RCC 7860 (cell line): Measurements from ENCODE around the gene BCAP31.
"Not testable (repeated sequence)": the region's sequence is repeated elsewhere in the genome, so short reads cannot be mapped to it uniquely, and the experiment has no call there.

Experiments used
- DNase-seq: peaks from one replicate; pipeline ENCODE4 v3.0.0-alpha.2; 2015; ENCODE audit warnings: low spot score
- FAIRE-seq: peaks from 2 replicates; lab custom pipeline; 2012; peaks lifted over from hg19 to GRCh38; lab: Jason Lieb, UNC

The BCAP31 gene

GRCh38 chrX:153736071-153736820 is 12.1 kb upstream of the BCAP31 start:
- DNase-seq, result no peak
- FAIRE-seq, result no peak

- no peak for DNase-seq
- no peak for FAIRE-seq
Measured at GRCh38 chrX:153735274-153735673, 11.1 kb upstream of the BCAP31 start.

GRCh38 chrX:153734871-153735270 is 10.7 kb upstream of the BCAP31 start:
- no peak for DNase-seq
- no peak for FAIRE-seq

DNA sequence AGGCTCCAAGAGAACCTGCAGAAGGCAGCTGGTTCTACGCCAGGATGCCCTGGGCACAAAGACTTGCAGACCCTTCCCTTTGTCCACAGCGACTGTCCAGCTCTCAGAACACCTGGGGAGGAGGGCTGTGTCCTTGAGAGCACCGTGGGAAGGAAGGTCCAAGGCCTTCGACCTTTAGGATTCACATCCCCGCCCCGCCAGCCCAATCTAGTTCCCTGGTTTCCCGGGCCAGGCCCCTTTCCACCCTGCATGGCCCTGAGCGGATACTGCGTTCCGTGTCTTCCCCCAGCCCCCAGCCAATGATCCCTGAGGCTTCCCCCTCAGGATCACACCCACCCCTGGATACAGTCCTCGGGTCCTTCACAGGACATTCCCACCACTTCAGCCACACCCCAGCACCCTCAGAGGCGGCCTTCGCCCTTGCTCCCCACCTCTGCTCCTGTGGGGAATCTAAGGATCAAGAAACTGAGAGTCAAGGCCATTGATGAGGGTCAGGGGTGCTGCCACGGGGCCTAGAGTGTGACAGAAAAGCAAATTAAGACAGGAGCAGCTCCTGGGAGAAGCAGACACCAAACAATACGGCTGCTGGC is 9.6 kb upstream of the BCAP31 start:
- FAIRE-seq (no peak), DNase-seq (no peak)

GRCh38 chrX:153732401-153732800 is 8.2 kb upstream of the BCAP31 start:
- FAIRE-seq (no peak), DNase-seq (peak; percentile 4)

DNA sequence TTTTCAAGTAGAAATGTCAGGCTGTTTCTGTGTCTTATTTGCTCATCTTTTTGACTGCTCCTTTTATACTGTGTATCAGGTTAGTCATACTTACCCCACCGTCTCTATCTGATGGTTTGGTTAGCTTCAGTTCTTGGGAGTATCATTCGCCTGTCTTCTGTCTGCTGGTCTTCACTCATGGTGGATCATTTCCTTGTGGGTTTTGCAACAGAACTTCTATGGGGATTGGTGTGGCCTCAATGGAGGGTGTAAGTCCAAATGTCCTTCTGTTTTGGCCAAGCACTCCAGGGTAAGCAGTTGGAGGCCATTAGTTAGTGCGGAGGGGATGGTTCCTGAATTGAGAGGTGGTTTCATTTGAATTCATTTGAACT is 7.6 kb upstream of the BCAP31 start:
- DNase-seq, result no peak
- FAIRE-seq, result no peak

DNA sequence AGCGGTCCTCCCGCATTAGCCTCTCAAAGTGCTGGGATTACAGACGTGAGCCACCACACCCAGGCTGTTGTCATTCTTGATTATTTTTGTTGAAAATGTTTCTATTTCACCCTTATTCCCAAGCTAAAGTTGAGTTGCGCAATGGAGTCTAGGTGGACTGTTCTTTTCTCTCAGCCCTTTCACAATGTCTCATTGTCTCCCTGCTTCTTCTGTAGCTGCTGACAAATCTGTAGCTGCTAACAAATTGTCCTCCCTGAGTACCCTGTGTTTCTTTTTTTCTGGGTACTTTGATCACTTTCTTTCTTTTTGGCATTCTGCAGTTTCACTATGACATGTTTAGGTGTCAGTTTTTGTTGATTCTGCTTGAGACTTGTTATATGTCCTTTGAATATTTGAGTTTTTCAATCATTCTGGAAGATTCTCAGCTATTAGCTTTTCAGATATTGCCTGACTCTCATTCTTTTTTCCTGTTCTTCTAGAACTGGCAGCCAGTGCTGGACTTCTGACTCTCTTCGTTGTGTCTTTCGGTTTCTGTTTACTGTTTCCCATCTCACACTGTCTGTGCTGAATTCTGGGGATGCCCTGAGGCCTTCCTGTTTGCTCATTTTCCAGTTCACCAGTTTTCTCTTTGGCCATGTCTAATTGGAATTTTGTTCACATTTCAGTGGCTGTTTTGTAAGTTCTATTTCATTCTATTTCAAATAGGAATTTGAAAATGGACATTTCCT is 7.1 kb upstream of the BCAP31 start:
- DNase-seq (no peak), FAIRE-seq (no peak)

DNA sequence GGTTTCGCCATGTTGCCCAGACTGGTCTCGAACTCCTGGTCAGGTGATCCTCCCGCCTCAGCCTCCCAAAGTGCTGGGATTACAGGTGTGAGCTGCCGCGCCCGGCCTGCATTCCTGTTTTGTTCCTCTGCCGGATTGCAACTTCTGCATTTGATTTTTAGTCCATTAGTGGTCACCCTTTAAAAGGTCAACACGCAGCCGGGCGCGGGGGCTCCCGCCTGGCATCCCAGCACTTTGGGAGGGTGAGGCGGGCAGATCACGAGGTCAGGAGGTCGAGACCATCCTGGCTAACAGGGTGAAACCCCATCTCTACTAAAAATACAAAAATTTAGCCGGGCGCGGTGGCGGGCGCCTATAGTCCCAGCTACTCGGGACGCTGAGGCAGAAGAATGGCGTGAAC is 5.9 kb upstream of the BCAP31 start:
- DNase-seq, FAIRE-seq: not testable (repeated sequence)

GRCh38 chrX:153728951-153729631 is 4.9 kb upstream of the BCAP31 start:
- no peak for FAIRE-seq

GRCh38 chrX:153728095-153728494 is 3.9 kb upstream of the BCAP31 start:
- FAIRE-seq (no peak), DNase-seq (no peak)

More at GRCh38 chrX:153728951-153729631, 4.9 kb upstream of the BCAP31 start:
- DNase-seq, result no peak

DNA sequence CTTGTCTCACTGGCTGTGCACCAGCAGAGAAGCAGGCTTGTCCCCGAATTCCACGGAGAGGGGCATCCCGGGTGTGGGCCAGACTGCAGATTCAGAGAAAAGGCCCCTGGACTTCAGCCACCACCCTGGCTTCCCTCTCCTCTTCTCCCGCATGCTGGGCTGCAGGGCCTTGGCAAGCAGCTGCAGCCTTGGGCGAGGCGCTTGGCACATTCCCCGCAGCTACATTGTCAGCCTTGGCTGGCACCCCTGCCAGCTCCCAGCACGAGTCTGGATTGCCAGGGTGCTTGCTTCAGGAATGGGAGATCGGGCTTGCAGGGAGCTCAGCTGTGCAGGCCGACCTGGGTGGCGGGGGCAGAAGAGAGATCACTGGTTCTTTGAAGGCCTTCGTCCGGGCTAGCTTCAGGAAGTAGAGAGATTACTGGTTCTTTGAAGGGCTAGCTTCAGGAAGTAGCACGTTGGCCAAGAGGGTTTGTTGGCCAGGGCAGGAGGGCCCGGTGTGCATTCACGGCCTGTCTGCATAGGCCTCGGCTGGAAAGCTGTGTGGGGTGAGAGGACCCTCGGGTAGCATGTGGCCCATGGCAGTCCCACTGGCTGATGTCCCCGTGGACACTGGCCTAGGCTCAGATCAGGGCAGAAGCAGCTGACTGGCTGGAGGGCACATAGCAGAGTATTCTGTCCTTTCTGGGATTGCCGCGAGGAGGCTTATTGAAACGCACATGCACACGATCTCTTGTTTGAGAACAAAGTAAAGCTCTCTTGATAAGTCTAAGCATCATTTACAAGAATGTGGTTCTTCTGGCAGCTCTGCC is 3.1 kb upstream of the BCAP31 start:
- DNase-seq, result no peak

GRCh38 chrX:153726286-153727122 is 2.3 kb upstream of the BCAP31 start:
- FAIRE-seq, result peak; percentile 74
- peak; percentile 65 for DNase-seq

More for the DNA sequence above, 3.1 kb upstream of the BCAP31 start:
- FAIRE-seq, result no peak

GRCh38 chrX:153725832-153726285 is 1.7 kb upstream of the BCAP31 start:
- no peak for FAIRE-seq
- DNase-seq, result no peak

DNA sequence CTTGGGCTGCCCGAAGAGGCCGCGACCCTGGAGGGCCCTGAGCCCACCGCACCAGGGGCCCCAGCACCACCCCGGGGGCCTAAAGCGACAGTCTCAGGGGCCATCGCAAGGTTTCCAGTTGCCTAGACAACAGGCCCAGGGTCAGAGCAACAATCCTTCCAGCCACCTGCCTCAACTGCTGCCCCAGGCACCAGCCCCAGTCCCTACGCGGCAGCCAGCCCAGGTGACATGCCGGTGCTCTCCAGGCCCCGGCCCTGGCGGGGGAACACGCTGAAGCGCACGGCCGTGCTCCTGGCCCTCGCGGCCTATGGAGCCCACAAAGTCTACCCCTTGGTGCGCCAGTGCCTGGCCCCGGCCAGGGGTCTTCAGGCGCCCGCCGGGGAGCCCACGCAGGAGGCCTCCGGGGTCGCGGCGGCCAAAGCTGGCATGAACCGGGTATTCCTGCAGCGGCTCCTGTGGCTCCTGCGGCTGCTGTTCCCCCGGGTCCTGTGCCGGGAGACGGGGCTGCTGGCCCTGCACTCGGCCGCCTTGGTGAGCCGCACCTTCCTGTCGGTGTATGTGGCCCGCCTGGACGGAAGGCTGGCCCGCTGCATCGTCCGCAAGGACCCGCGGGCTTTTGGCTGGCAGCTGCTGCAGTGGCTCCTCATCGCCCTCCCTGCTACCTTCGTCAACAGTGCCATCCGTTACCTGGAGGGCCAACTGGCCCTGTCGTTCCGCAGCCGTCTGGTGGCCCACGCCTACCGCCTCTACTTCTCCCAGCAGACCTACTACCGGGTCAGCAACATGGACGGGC is 1.0 kb upstream of the BCAP31 start:
- no peak for DNase-seq
- FAIRE-seq, result no peak

DNA sequence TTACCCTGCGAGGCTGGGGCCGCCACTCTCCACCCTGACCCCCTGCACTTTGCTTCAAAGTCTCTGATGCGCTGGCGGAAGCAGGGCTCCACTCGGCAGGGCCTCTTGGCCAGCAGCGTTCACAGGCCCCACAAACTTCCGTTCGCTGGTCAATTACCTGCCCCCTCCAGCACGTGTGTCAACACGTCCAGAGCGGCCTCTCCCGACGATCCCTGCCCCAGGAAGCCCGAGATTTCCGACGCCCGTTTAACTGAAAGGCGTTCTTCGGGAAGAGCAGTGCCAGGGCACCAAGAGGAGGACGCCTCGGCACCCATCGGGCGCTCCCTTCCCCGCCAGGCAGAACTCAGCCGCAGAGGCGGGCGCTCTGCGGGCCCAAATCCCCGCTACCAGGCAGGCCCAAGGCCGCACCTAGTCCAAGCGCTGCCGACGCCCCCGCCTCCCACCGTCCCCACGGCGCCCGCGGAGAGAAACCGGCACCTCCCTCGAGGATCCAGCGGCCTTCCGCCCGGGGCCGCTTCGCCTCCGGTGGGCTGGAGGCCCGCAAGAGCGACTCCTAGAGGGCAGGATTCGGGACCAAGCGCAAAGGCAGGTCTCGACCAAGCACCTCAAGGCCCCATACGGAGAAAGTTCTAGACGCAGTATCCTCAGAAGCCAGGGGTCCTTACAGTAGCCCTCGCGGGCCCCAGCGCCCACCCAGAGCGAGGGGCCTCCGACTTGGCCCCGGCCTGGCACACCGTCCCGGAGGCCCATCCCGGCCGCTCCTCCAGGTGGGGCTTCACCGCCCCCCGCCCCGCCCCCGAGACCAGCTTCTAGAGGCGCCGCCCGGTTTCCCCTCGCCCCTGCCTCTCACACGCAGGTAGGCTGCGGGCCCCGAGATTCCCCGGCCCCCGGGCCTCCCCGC is 586 bp downstream of the BCAP31 start:
- FAIRE-seq (no peak), DNase-seq (peak; percentile 13)

- FAIRE-seq (no peak), DNase-seq (no peak)
Measured at GRCh38 chrX:153722704-153723350, 1.4 kb downstream of the BCAP31 start.

GRCh38 chrX:153719701-153720100 is 4.5 kb downstream of the BCAP31 start:
- DNase-seq, result no peak
- no peak for FAIRE-seq
